ENCODE measurements around the gene CBX4. TPM values are rescaled to one million over a fixed set of nuclear protein-coding genes. Genes with fewer than 3 reads are reported as not detected.

Gene CBX4
- total and polyA plus RNA-seq, 2 of the 13 experiments (the other 11 are each of a cell fraction or from before 2014, with no cell fraction given): 25.8 to 50.8 TPM

DNA sequence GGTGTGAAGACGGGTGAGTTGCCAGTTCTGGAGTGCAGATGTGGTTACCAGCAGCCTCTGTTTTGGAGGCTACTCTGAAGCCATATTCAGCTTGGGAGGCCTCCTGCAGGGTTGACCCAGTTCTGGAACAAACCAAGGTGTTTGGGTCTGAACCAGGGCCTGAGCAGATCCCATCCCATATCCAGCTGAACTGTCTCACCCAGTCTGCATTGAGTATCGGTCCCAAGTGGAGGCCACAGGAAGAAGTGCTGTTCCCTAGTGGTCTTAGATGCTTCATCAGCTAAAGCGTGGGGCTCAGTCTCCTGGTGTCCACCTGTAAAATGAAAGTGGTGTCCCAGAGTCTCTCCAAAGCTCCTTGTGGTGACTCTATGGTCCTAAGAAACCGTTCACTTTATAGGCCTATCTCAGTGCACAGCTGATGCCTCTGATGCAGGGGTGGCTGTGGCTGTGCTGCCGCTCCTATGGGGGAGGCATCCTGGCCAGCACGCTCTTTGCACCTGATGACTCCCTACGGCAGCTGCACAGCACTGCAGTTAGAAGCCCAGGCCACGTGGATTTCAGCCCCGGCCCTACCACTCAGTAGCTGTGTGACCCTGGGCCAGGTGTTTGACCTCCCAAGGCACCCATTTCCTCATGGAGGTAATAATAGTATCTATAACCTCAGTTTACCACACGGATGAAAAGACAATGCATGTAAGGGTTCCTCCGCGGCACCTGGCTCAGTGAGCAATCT is 21.0 kb downstream of the CBX4 start (continued):
- TF ChIP-seq ZNF816 (CRISPR knock-in tag; IDR thresholded peaks at IDR 0.05; ENCODE audit: borderline replicate concordance): no peak; the same call in 1 of the 2 replicates
- TF ChIP-seq HOXA9 (CRISPR knock-in tag; IDR thresholded peaks at IDR 0.05; ENCODE audit: borderline replicate concordance): no peak
- peak; percentile 44; the same call in 1 of the 2 replicates for TF ChIP-seq YEATS2 (CRISPR knock-in tag; IDR thresholded peaks at IDR 0.05; ENCODE audit: borderline replicate concordance)
- peak; percentile 39; the same call in 1 of the 2 replicates for TF ChIP-seq MIER3 (CRISPR knock-in tag; IDR thresholded peaks at IDR 0.05; ENCODE audit: borderline replicate concordance)
- TF ChIP-seq SP5 (CRISPR knock-in tag; IDR thresholded peaks at IDR 0.05; ENCODE audit: borderline replicate concordance, low read depth): no peak
- TF ChIP-seq ARHGAP35 (CRISPR knock-in tag; IDR thresholded peaks at IDR 0.05; ENCODE audit: borderline replicate concordance): no peak
- no peak for TF ChIP-seq TAF15 (IDR thresholded peaks at IDR 0.05; ENCODE audit: low read depth, low read length, poor library complexity, severe bottlenecking)
- no peak for TF ChIP-seq RFX3 (CRISPR knock-in tag; IDR thresholded peaks at IDR 0.05)
- no peak for TF ChIP-seq ELF4 (CRISPR knock-in tag; IDR thresholded peaks at IDR 0.05; ENCODE audit: borderline replicate concordance)
- no peak for TF ChIP-seq TCF7L2 (IDR thresholded peaks at IDR 0.05; ENCODE audit: low read depth, low read length)
- no peak for TF ChIP-seq ZNF782 (CRISPR knock-in tag; IDR thresholded peaks at IDR 0.05; ENCODE audit: borderline replicate concordance)
- TF ChIP-seq ZBTB7B (CRISPR knock-in tag; IDR thresholded peaks at IDR 0.05): peak; percentile 56; the same call in 1 of the 2 replicates
- TF ChIP-seq KDM1A (CRISPR knock-in tag; IDR thresholded peaks at IDR 0.05): no peak
- TF ChIP-seq, protein P1, sequence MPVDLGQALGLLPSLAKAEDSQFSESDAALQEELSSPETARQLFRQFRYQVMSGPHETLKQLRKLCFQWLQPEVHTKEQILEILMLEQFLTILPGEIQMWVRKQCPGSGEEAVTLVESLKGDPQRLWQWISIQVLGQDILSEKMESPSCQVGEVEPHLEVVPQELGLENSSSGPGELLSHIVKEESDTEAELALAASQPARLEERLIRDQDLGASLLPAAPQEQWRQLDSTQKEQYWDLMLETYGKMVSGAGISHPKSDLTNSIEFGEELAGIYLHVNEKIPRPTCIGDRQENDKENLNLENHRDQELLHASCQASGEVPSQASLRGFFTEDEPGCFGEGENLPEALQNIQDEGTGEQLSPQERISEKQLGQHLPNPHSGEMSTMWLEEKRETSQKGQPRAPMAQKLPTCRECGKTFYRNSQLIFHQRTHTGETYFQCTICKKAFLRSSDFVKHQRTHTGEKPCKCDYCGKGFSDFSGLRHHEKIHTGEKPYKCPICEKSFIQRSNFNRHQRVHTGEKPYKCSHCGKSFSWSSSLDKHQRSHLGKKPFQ (CRISPR knock-in tag; IDR thresholded peaks at IDR 0.05; ENCODE audit: insufficient replicate concordance): no peak
- TF ChIP-seq MIER2 (CRISPR knock-in tag; IDR thresholded peaks at IDR 0.05): no peak
- TF ChIP-seq KDM6A (CRISPR knock-in tag; IDR thresholded peaks at IDR 0.05; ENCODE audit: low read depth): no peak
- TF ChIP-seq NRL (CRISPR knock-in tag; IDR thresholded peaks at IDR 0.05; ENCODE audit: borderline replicate concordance): 0 out of 2 replicates have a peak, but pooled peaks have one; percentile 26
- TF ChIP-seq MTF1 (CRISPR knock-in tag; IDR thresholded peaks at IDR 0.05): no peak
- no peak; the same call in none of the 2 replicates for TF ChIP-seq SOX5 (CRISPR knock-in tag; IDR thresholded peaks at IDR 0.05; ENCODE audit: borderline replicate concordance)
- TF ChIP-seq ZC3H13 (CRISPR knock-in tag; IDR thresholded peaks at IDR 0.05): no peak
- TF ChIP-seq, protein P2, sequence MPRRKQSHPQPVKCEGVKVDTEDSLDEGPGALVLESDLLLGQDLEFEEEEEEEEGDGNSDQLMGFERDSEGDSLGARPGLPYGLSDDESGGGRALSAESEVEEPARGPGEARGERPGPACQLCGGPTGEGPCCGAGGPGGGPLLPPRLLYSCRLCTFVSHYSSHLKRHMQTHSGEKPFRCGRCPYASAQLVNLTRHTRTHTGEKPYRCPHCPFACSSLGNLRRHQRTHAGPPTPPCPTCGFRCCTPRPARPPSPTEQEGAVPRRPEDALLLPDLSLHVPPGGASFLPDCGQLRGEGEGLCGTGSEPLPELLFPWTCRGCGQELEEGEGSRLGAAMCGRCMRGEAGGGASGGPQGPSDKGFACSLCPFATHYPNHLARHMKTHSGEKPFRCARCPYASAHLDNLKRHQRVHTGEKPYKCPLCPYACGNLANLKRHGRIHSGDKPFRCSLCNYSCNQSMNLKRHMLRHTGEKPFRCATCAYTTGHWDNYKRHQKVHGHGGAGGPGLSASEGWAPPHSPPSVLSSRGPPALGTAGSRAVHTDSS (CRISPR knock-in tag; conservative IDR thresholded peaks at IDR 0.05): no peak
- TF ChIP-seq KLF12 (CRISPR knock-in tag; IDR thresholded peaks at IDR 0.05; ENCODE audit: borderline replicate concordance): no peak
- TF ChIP-seq SETDB1 (CRISPR knock-in tag; IDR thresholded peaks at IDR 0.05; ENCODE audit: borderline replicate concordance): no peak
- no peak for TF ChIP-seq ZNF101 (CRISPR knock-in tag; IDR thresholded peaks at IDR 0.05; ENCODE audit: borderline replicate concordance, low read depth)
- TF ChIP-seq ZNF263 (CRISPR knock-in tag; IDR thresholded peaks at IDR 0.05): peak; percentile 44; the same call in 1 of the 2 replicates
- TF ChIP-seq, protein P3, sequence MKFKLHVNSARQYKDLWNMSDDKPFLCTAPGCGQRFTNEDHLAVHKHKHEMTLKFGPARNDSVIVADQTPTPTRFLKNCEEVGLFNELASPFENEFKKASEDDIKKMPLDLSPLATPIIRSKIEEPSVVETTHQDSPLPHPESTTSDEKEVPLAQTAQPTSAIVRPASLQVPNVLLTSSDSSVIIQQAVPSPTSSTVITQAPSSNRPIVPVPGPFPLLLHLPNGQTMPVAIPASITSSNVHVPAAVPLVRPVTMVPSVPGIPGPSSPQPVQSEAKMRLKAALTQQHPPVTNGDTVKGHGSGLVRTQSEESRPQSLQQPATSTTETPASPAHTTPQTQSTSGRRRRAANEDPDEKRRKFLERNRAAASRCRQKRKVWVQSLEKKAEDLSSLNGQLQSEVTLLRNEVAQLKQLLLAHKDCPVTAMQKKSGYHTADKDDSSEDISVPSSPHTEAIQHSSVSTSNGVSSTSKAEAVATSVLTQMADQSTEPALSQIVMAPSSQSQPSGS (CRISPR knock-in tag; IDR thresholded peaks at IDR 0.05): peak; percentile 34; the same call in 1 of the 2 replicates
- TF ChIP-seq MZF1 (CRISPR knock-in tag; IDR thresholded peaks at IDR 0.05; ENCODE audit: borderline replicate concordance): no peak
